KOPT-K1 (cell line): Measurements from ENCODE around the gene PTH1R.

Experiments used
- H3K27ac ChIP-seq: fragments of 200-600 bp; sonication (generic); 2 replicates; pipeline ENCODE4 v1.5.1; 2016; ENCODE audit warnings: antibody characterized with exemption, mild to moderate bottlenecking, low read depth, low read length; ENCODE audit not compliant: poor library complexity, severe bottlenecking
- H3K36me3 ChIP-seq: fragments of 200-600 bp; sonication (generic); 2 replicates; pipeline ENCODE4 v1.5.1; 2017; ENCODE audit warnings: antibody characterized with exemption, mild to moderate bottlenecking, low read length, moderate library complexity; ENCODE audit not compliant: insufficient read depth
- H3K9me3 ChIP-seq: fragments of 200-600 bp; sonication (generic); 2 replicates; pipeline ENCODE4 v1.5.1; 2017; ENCODE audit warnings: antibody characterized with exemption, low read length, mild to moderate bottlenecking; ENCODE audit not compliant: insufficient read depth, poor library complexity, severe bottlenecking

PTH1R gene

DNA sequence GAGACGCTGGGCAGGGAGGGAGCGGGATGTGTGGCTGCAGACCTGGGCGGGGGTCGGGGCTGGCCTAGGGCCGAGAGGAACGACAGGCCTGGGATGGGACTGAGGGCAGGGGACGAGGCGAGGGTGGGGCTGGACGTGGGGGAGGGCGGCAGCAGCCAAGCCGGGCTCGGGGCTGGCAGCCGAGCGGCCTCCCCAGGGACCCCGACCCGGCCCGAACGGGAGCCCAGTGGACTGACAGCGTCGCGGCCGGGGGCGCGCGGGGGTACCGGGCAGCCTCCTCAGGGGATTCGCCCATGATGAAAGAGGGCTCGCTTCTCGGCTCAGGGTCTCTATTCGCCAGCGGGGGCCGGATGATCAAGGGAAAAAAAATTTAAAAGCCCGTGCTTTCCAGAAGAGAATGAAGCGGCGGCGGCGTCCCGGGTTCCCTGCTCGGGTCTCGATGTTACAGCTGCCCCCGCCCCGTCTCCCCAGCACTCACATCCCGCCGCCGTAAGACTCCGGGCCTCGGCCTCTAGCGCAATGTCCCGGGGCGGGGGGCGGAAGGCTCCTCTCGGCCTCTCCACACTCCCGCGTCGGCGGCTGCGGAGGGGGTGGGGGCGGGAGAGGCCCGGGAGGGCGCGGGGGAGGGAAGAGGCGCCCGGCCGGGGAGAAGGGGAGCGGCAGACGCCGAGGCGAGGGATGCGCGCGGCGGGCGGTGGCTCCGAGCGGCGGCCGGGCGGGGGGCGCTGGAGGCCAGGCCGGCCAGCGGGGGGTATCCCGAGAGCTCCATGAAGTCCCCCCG, 4.3 kb downstream of the PTH1R start:
- Histone ChIP-seq H3K36me3 (no peaks in the 10 kb centered on the region), H3K27ac (no peak overlapping the region), H3K9me3 (no peaks in the 10 kb centered on the region)

- H3K9me3 ChIP-seq, result no peaks in the 10 kb centered on the region
- H3K27ac ChIP-seq, result no peak overlapping the region
- H3K36me3 ChIP-seq, result no peaks in the 10 kb centered on the region
Measured at GRCh38 chr3:46882377-46883053, 5.0 kb downstream of the PTH1R start.

DNA sequence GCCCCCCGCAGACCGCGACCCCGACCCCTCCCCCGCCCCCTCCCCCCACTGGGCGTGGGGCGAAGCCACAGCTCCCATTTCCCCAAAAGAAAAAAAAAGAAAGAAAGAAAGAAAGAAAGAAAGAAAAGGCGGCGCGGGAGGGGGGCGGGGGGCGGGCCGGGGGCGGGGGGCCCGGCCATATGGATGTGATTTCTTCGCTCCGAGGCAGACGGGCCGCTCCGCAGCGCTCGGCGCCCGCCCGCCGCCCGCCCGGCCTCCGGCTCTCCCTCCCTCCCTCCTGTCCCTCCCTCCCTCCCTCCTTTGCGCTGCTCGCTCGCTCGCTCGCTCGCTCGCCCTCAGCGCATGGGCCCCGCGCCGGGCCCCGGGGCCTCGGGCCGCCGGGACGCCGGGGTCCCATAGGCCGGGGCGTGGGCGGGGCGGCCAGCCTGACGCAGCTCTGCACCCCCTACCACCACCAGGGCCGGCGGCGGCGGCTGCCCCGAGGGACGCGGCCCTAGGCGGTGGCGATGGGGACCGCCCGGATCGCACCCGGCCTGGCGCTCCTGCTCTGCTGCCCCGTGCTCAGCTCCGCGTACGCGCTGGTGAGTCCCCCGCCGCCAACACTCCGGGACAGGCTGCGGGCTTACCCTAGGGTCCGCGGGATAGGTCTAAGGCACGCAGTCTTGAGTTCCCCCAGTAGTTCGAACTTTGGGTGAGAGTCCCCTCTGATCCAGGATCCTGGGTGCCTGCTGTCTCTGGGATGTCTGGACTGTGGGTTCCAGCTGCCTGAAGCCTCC, 5.7 kb downstream of the PTH1R start:
- no peak overlapping the region for H3K27ac ChIP-seq
- H3K36me3 ChIP-seq, result no peaks in the 10 kb centered on the region
- H3K9me3 ChIP-seq, result no peaks in the 10 kb centered on the region

DNA sequence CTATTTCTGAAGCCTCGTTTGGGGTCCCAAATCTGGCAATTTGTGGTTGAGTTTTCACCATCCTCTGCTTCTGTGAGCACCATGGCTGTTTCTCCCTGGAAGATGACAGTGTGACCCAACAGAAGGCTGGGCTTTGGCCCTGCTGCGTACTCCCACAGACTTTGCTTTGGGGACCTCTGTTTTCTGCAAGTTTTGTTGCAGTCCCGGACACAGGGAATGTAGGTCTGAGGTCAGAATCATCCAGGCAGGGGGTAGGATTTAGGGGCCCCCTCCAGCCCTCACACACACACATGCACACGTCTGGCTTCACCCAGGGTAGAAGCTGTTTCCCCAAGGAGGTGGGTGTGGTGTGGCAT, 6.3 kb downstream of the PTH1R start:
- no peaks in the 10 kb centered on the region for H3K9me3 ChIP-seq
- no peak overlapping the region for H3K27ac ChIP-seq
- no peaks in the 10 kb centered on the region for H3K36me3 ChIP-seq

- no peak overlapping the region for H3K27ac ChIP-seq
- no peaks in the 10 kb centered on the region for H3K36me3 ChIP-seq
- H3K9me3 ChIP-seq, result no peaks in the 10 kb centered on the region
Measured at GRCh38 chr3:46884427-46884826, 6.9 kb downstream of the PTH1R start.

DNA sequence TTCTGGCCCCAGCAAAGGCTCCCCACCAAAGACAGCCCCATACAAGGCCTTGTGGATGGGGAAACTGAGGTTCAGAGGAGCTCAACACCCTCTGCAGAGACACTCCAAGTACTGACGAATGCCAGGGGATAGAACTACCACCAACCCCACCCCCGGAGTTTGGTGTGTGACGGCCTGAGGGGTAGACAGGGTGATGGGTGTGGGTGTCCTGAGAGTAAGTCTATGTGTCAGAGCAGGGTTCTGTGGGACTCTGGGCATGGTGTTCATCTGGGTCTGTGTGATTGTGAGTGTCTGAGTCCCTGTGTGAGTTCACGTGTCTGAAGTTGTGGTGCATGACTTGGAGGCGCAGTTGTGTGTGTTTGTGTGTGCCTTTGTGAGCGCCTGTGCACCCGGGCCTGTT, 7.4 kb downstream of the PTH1R start:
- H3K36me3 ChIP-seq, result no peaks in the 10 kb centered on the region
- H3K27ac ChIP-seq, result no peak overlapping the region
- no peaks in the 10 kb centered on the region for H3K9me3 ChIP-seq

DNA sequence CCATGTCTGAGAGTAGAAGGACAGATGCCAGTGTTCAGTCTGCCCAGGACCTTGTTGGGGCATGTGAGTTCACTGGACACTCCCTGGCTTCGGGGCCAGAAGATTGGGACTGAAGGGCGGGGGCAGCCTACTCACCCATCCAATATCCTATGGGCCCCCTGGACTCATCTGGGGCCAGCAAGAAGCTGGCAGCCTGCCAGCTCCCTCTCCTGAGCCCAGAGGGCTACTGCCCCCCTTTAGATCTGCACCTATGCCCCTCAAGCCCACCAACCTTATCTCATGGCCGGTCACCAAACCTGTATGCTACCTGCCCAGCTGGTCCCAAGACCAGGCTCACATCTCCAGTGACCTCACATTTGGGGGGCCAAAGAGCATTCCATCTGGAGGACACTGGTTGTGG, 8.1 kb downstream of the PTH1R start:
- Histone ChIP-seq H3K27ac (no peak overlapping the region), H3K36me3 (no peaks in the 10 kb centered on the region), H3K9me3 (no peaks in the 10 kb centered on the region)

GRCh38 chr3:46887980-46888494, 10.5 kb downstream of the PTH1R start:
- H3K27ac ChIP-seq, result no peak overlapping the region

DNA sequence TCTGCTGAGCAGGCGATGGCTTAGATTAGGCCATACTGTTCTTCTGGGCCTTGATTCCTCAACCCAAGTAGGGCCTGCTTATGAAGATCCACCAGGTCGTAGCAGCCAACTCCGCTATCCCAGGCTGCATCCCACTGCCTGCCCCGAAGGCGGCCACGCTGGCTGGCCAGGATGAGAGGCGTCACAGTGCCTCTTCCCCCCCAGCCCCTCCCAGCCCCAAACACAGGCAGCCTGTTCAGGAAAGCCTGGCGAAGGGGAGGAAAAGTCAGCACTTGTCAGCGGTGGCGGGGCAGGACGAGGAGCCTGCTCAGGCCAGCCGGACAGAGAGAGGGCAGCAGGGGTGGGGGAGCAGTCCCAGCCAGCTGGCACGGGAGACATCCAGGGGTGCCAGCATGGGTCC, 11.2 kb downstream of the PTH1R start:
- H3K9me3 ChIP-seq, result no peaks in the 10 kb centered on the region
- no peak overlapping the region for H3K27ac ChIP-seq

More at GRCh38 chr3:46887980-46888494, 10.5 kb downstream of the PTH1R start:
- H3K9me3 ChIP-seq, result no peaks in the 10 kb centered on the region
- H3K36me3 ChIP-seq, result no peaks in the 10 kb centered on the region

GRCh38 chr3:46889381-46890110, 12.0 kb downstream of the PTH1R start:
- Histone ChIP-seq H3K36me3 (no peaks in the 10 kb centered on the region), H3K27ac (no peak overlapping the region), H3K9me3 (no peaks in the 10 kb centered on the region)

More for the DNA sequence above, 11.2 kb downstream of the PTH1R start:
- no peaks in the 10 kb centered on the region for H3K36me3 ChIP-seq

GRCh38 chr3:46890132-46890531, 12.6 kb downstream of the PTH1R start:
- no peaks in the 10 kb centered on the region for H3K36me3 ChIP-seq
- no peak overlapping the region for H3K27ac ChIP-seq
- H3K9me3 ChIP-seq, result no peaks in the 10 kb centered on the region

GRCh38 chr3:46891132-46891531, 13.6 kb downstream of the PTH1R start:
- Histone ChIP-seq H3K9me3 (no peaks in the 10 kb centered on the region), H3K27ac (no peak overlapping the region), H3K36me3 (no peaks in the 10 kb centered on the region)

DNA sequence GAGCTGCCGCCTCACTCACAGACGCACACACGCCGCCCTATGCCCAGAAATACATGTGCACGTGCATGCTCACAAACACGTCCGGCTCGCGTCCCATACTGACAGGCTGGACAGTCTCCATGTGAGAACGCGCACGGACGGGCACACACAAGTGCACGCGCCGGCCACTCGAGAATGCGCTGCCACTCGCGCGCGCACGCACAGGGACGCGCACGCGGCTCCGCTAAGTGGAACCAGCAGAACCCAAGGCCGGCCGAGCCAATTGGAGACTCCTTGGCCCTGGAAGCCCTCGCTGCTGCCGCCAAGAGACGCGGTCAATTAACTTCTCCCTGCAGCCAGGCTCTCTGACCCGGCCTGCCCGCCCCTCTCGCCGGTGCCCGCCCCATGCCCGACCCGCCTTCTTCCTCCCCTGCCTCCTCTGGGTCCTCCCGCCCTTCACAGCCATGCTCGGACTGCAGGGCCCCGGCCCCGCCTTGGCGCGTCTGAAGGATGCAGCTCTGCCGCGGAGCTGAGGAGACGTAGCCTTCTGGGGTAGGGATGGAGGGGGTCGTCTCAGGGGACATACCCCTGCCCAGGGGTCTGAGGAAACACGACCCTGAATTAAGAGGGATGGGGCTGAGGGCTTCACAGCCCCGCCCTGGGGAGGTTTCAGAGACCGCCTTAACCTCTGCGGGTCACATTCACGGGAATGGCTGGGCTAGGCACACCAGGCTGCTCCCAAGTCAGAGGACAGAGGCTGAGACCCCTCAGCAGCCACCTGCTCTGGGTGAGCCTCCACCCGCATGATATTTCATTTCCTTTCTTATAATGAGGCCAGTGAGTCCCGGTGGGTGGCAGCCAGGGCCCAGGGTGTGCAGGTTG, 15.0 kb downstream of the PTH1R start:
- no peaks in the 10 kb centered on the region for H3K36me3 ChIP-seq
- H3K9me3 ChIP-seq, result no peaks in the 10 kb centered on the region
- no peak overlapping the region for H3K27ac ChIP-seq

GRCh38 chr3:46893146-46893748, 15.7 kb downstream of the PTH1R start:
- Histone ChIP-seq H3K27ac (no peak overlapping the region), H3K9me3 (no peaks in the 10 kb centered on the region), H3K36me3 (no peaks in the 10 kb centered on the region)
